K562 (cell line): ENCODE data around the gene CBFA2T3. TPM values are rescaled to one million over a fixed set of nuclear protein-coding genes. Genes with fewer than 3 reads are reported as not detected.

ENCODE experiments used
- ARID4B ChIP-seq: sonication (generic); formaldehyde crosslinking; IDR thresholded peaks from 2 replicates; pipeline ENCODE4 v1.8.0; 2022; ENCODE audit warnings: mild to moderate bottlenecking, missing genetic modification reagents
- NFIC ChIP-seq: fragments of 450-650 bp; IDR thresholded peaks from 2 replicates; pipeline ENCODE4 v1.6.1; 2017; ENCODE audit warnings: mild to moderate bottlenecking, inconsistent platforms
- NR2F6 ChIP-seq: fragments of 450-650 bp; formaldehyde crosslinking; IDR thresholded peaks from 2 replicates; pipeline ENCODE4 v1.4.0; 2020; ENCODE audit warnings: mild to moderate bottlenecking
- NUFIP1 ChIP-seq: fragments of 450-650 bp; IDR thresholded peaks from 2 replicates; pipeline ENCODE4 v1.6.1; 2018; ENCODE audit not compliant: partially characterized antibody
- PML ChIP-seq: IDR thresholded peaks from 2 replicates; pipeline ENCODE4 v1.6.1; 2012; ENCODE audit warnings: low read length, inconsistent platforms
- PRMT5 ChIP-seq: sonication (generic); formaldehyde crosslinking; IDR thresholded peaks from 2 replicates; pipeline ENCODE4 v1.5.0; 2020; ENCODE audit warnings: missing genetic modification reagents
- RBM39 ChIP-seq: fragments of 200-400 bp; formaldehyde crosslinking; optimal IDR thresholded peaks from 2 replicates; pipeline ENCODE3; 2018; ENCODE audit warnings: low read depth, low read length
- RUNX1 ChIP-seq: sonication (generic); IDR thresholded peaks from 2 replicates; pipeline ENCODE4 v1.6.1; 2016; ENCODE audit warnings: antibody characterized with exemption, low read depth
- SETDB1 ChIP-seq: IDR thresholded peaks from one replicate; pipeline ENCODE4 v1.6.1; 2012; ENCODE audit warnings: low read length, control low read depth, inconsistent platforms
- SOX6 ChIP-seq: fragments of 450-650 bp; IDR thresholded peaks from 2 replicates; pipeline ENCODE4 v1.6.1; 2014; ENCODE audit warnings: mild to moderate bottlenecking
- ZNF197 ChIP-seq: fragments of 200-800 bp; sonication (Bioruptor generic); IDR thresholded peaks from 2 replicates; pipeline ENCODE4 v1.6.1; 2016; ENCODE audit warnings: low read depth, missing genetic modification characterization, missing compliant biosample characterization
- ZNF274 ChIP-seq: IDR thresholded peaks from 2 replicates; pipeline ENCODE4 v1.6.1; 2011; ENCODE audit warnings: low read depth, mild to moderate bottlenecking, low read length, moderate library complexity, borderline replicate concordance
- ZNF57 ChIP-seq: fragments of 450-650 bp; formaldehyde crosslinking; IDR thresholded peaks from 2 replicates; pipeline ENCODE4 v1.4.0; 2020; ENCODE audit warnings: mild to moderate bottlenecking, moderate library complexity
- ZNF592 ChIP-seq: fragments of 450-650 bp; IDR thresholded peaks from 2 replicates; pipeline ENCODE4 v1.6.1; 2017; ENCODE audit warnings: antibody characterized with exemption, mild to moderate bottlenecking
- polyA plus RNA-seq, 8 experiments: library from polyadenylated mRNA; depleted of rRNA in 4 of 8; stranded (reverse) in 5 of 8; unstranded in 3 of 8; fragments of >200 nt; fragmentation: Nextera tagmentation in 2 of 8; fragmentation: Illumina TruSeq in 1 of 8; extraction: Ambion mirVana in 2 of 8; extraction: Trizol in 1 of 8; gene quantifications; 2 replicates each; pipeline versions ENCODE4 v1.2.1 to v1.2.3, GENCODE V29; 2011 to 2014; ENCODE audit warnings: inconsistent platforms in 1 of 8, missing spikeins in 1 of 8
- total RNA-seq, 7 experiments: library from RNA; depleted of rRNA in 6 of 7; stranded (reverse); fragments of >200 nt in 6 of 7; fragmentation: Illumina TruSeq in 2 of 7; extraction: Trizol in 2 of 7; gene quantifications; 2 replicates each; pipeline versions ENCODE4 v1.2.1 to v1.2.3, GENCODE V29; 2011 to 2021; ENCODE audit warnings: low replicate concordance in 1 of 7
- TF ChIP-seq, protein P1 (sequence below): sonication (generic); formaldehyde crosslinking; IDR thresholded peaks from 2 replicates; pipeline ENCODE4 v1.8.0; 2022; ENCODE audit warnings: mild to moderate bottlenecking, missing genetic modification reagents
- TF ChIP-seq, protein P2 (sequence below): IDR thresholded peaks from 2 replicates; pipeline ENCODE4 v1.6.1; 2012; ENCODE audit warnings: low read depth, low read length, improper control_type of control experiment, borderline replicate concordance

Gene CBFA2T3
- total and polyA plus RNA-seq, 9 of the 15 experiments (the other 6 are each of a cell fraction or from before 2014, with no cell fraction given), result 2.3 to 145 (median 6.7) TPM

GRCh38 chr16:88992351-88993165 lies 15.6 kb upstream of the CBFA2T3 start (continued):
- peak; percentile 64; the same call in 1 of the 2 replicates for TF ChIP-seq ZNF592
- TF ChIP-seq SOX6, result peak; percentile 94
- TF ChIP-seq NR2F6 (CRISPR knock-in tag), result peak; percentile 80
- peak; percentile 65; the same call in 1 of the 2 replicates for TF ChIP-seq ZNF57 (CRISPR knock-in tag)
- peak; percentile 89 for TF ChIP-seq ZNF274
- TF ChIP-seq PRMT5 (CRISPR knock-in tag), result no peak
- TF ChIP-seq, protein P1, sequence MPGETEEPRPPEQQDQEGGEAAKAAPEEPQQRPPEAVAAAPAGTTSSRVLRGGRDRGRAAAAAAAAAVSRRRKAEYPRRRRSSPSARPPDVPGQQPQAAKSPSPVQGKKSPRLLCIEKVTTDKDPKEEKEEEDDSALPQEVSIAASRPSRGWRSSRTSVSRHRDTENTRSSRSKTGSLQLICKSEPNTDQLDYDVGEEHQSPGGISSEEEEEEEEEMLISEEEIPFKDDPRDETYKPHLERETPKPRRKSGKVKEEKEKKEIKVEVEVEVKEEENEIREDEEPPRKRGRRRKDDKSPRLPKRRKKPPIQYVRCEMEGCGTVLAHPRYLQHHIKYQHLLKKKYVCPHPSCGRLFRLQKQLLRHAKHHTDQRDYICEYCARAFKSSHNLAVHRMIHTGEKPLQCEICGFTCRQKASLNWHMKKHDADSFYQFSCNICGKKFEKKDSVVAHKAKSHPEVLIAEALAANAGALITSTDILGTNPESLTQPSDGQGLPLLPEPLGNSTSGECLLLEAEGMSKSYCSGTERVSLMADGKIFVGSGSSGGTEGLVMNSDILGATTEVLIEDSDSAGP (CRISPR knock-in tag), result no peak
- peak; percentile 98 for TF ChIP-seq PML
- TF ChIP-seq ARID4B (CRISPR knock-in tag), result peak; percentile 43
- peak; percentile 96 for TF ChIP-seq RUNX1
- TF ChIP-seq NFIC, result peak; percentile 97
- peak; percentile 26 for TF ChIP-seq NUFIP1
- TF ChIP-seq, protein P2, sequence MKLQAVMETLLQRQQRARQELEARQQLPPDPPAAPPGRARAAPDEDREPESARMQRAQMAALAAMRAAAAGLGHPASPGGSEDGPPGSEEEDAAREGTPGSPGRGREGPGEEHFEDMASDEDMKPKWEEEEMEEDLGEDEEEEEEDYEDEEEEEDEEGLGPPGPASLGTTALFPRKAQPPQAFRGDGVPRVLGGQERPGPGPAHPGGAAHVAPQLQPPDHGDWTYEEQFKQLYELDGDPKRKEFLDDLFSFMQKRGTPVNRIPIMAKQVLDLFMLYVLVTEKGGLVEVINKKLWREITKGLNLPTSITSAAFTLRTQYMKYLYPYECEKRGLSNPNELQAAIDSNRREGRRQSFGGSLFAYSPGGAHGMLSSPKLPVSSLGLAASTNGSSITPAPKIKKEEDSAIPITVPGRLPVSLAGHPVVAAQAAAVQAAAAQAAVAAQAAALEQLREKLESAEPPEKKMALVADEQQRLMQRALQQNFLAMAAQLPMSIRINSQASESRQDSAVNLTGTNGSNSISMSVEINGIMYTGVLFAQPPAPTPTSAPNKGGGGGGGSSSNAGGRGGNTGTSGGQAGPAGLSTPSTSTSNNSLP, result peak; percentile 47; the same call in 1 of the 2 replicates
- no peak for TF ChIP-seq RBM39
- no peak for TF ChIP-seq SETDB1
- peak; percentile 84 for TF ChIP-seq ZNF197 (CRISPR knock-in tag)
